GM19324 (cell line): ENCODE measurements around the gene ESM1.
"Not testable (repeated sequence)": the region's sequence is repeated elsewhere in the genome, so short reads cannot be mapped to it uniquely, and the experiment has no call there.

Experiments
- ATAC-seq: cut with Tn5 transposase; IDR thresholded peaks from one replicate; pipeline ENCODE4 v1.9.1; 2021; ENCODE audit warnings: mild to moderate bottlenecking, moderate library complexity; ENCODE audit not compliant: unreplicated experiment, low FRiP score

The ESM1 gene, protein sequence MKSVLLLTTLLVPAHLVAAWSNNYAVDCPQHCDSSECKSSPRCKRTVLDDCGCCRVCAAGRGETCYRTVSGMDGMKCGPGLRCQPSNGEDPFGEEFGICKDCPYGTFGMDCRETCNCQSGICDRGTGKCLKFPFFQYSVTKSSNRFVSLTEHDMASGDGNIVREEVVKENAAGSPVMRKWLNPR

GRCh38 chr5:54985301-54986268, at the start of gene ESM1:
TSS of gene ESM1 (minus strand) at chr5:54985593. CDS start at chr5:54985517, 76 bp downstream.
- ATAC-seq, result no peak

- no peak for ATAC-seq
Observed at GRCh38 chr5:55033568-55033967, 48.2 kb upstream of the ESM1 start.

GRCh38 chr5:55031492-55031891, 46.1 kb upstream of the ESM1 start:
- ATAC-seq, result no peak

DNA sequence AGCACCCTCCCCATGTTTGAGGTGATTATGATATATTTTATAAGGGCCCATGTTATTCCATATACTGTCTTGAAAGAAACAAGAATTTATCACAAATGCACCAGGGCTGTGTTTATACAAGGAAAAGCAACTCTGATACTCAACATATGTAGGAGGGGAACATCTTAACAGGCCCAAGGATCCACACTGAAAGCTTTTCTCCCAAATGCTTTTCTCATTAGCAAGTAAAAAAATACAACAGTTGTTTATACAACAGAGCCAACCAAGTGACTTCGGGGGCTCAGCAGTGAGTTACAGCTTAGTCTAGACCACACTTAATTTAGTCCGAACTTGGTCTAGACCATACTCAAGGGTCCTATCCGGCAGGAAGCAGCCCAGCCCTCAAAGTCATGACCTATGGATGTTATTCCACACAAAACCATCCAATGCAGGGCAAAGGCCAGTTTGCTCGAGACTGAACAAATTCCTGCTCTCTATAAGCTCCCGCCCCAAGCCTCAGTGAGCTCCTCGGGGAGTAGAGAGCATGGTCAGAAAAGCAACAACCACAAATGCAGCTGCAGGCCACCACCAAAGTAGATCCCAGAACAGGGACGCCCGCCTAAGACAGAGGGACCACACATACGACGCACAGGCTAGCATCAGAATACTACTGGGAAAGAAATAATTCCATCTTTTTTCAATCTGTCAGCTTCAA, 45.4 kb upstream of the ESM1 start:
- ATAC-seq, result no peak

DNA sequence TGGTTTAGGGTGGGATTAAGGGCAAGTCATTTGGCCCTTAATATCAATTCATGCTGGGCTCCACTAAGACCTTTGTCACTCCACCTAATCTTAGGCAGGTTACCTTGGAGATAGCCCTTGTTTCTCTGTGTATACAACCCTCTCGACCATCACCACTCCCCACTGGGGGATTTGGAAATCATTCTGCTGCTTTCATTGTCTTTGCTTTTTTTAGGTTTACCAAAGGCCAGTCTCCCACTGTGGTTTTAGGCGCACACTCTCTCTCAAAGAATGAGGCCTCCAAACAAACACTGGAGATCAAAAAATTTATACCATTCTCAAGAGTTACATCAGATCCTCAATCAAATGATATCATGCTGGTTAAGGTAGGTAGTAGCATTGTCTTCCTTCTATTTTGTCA, 44.8 kb upstream of the ESM1 start:
- no peak for ATAC-seq

GRCh38 chr5:55027595-55027994, 42.2 kb upstream of the ESM1 start:
- no peak for ATAC-seq

GRCh38 chr5:55022450-55022849, 37.1 kb upstream of the ESM1 start:
- ATAC-seq, result no peak

DNA sequence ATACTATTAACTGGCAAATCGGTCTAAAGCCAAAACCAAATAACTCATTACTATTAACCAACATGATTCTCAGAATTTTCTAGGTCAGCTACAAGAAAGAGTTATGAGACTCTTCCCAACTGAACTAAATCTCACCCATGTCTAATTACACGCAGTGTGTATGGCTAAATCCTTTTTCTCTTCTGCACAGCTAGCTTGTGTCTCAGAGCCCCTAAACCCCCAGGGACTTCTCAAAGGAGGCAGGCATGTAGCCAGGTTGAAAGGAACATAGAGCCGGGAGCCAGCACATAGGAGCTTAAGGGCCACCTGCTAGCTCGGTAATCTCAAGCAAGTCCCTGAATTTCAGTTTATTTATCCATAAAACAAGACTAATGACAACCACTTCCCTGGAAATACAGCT, 36.4 kb upstream of the ESM1 start:
- no peak for ATAC-seq

GRCh38 chr5:55021410-55021809, 36.0 kb upstream of the ESM1 start:
- no peak for ATAC-seq

- ATAC-seq, result not testable (repeated sequence)
Observed at GRCh38 chr5:55010149-55010548, 24.8 kb upstream of the ESM1 start.

DNA sequence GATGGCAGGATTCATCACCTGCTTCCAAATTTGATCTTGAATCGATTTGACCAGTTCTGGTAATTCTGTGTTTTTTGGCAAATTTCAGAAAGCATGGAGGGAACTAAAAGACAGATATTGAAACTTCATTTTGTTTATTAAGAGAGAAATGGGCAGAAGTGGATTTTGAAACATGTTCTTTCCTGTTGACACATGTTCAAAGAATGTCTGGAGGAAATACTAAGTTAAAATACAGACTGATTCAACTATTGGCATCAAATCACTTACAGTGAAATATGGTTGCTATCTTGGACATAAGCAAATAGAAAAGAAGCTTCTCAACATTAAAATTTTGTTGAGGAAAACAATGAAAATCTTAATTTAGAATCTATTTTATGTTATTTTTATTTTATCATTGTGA, 19.3 kb upstream of the ESM1 start:
- ATAC-seq, result no peak

- ATAC-seq, result no peak
Observed at GRCh38 chr5:55003432-55004065, 18.2 kb upstream of the ESM1 start.

GRCh38 chr5:55002166-55002565, 16.8 kb upstream of the ESM1 start:
- ATAC-seq, result not testable (repeated sequence)

GRCh38 chr5:54997081-54997480, 11.7 kb upstream of the ESM1 start:
- ATAC-seq, result no peak

DNA sequence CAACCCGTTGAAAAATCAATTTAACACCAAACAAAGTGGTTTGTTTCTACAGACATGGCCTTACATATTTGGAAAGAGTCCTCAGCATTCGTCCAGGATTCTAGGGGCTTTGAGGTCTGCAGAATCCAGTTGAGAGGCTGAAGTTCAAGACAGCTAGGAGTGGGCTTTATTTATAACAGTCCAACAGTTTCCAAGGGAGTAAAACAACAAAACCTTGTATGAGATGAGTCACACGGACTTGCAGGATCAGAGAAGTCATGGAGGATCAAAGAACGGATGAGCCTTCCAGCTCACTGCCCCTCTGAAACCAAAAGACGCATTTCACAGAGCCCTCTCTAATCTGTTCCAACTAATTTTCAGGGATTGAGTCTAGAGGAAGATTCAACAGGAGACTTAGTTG, 11.1 kb upstream of the ESM1 start:
- ATAC-seq, result no peak

DNA sequence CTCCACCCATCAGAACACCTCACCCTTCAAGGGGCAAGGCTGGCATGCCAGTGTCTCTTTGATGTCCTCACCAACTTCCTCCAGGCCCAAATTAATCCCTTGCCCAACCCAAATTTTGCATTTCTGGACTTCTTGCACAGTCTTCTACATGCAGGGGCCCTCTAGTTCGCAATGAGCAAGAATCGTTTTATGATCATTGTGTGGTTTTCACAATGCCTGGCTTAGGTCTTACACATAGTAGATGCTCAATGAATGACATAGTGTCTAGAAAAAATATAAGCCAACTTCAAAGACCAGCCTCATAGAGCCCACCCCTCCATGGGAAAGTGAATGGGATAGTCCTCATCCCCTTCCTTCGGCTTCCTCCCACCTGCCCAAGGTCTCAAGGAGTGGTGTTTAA, 9.8 kb upstream of the ESM1 start:
- ATAC-seq, result no peak

- ATAC-seq, result no peak
Observed at GRCh38 chr5:54994628-54995027, 9.2 kb upstream of the ESM1 start.

DNA sequence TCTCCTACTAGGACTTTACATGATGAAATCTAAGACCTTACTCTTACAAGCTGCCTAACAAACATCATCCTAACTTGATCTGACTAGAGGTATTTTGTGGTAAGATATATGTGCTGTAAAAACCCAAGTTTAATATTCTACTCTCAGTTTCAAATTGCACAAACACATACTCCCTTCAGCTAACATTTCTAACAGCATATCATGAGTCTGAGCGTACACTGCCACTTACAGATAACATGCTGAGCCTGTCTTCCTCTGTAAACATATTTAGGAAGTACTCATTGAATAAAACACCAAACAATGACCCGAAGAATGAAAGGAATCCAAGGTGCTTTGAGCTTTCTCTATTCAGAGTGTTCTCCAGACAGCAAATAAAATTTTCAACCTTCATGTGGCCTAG, 7.9 kb upstream of the ESM1 start:
- ATAC-seq, result no peak

DNA sequence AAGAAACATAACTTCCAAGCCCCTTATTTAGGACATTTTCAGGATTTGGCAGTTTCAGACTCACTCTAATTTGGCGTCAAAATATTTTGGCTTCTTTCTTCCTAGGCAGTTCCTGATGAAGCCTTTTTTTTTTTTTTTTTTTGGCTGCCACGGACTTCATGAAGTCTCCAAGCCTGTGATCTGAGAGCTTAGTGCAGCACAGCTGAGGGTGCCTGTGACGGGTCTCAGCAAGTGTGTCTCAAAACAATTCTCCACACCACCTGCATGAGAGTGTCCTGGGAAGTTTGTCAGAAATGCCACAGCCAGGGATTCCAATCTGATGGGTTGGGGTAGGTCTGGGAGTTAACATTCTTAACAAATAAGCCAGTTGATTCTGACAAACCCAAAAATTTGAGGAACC, 6.0 kb upstream of the ESM1 start:
- ATAC-seq, result no peak

DNA sequence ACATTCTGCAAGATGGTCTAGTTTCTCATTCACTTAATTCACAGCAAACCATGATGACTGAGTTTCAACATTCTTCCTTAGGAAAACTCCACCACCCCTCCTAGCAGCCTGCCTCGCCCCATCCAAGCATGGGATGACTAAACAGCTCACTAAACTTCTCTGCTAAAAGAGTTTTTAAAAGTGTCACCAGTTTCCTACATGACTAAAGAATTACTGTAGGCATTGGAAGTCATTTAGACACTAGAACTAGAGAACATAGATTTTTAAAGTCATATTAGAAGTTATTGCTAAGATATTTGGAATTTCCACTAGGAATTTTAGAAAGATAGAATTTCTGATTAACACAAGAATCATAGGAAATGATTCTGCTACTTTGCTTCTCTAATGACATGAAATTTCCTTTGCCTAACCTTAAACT, 5.5 kb upstream of the ESM1 start:
- no peak for ATAC-seq

- ATAC-seq, result no peak
Observed at GRCh38 chr5:54988817-54989216, 3.4 kb upstream of the ESM1 start.
